WTC11 (cell line): Measurements from ENCODE around the gene TRAPPC14.
A peak's percentile ranks its signal among the peaks of the same experiment; 100 is the strongest.

ENCODE experiments used
- ATF2 ChIP-seq: sonication (generic); formaldehyde crosslinking; IDR thresholded peaks from 2 replicates; pipeline ENCODE4 v1.8.1; 2022; ENCODE audit warnings: low read depth, missing genetic modification reagents, borderline replicate concordance
- CTCF ChIP-seq: fragments of 200-600 bp; IDR thresholded peaks from 2 replicates; pipeline ENCODE4 v1.8.0; 2022; ENCODE audit warnings: antibody characterized with exemption
- ELF4 ChIP-seq: sonication (generic); formaldehyde crosslinking; IDR thresholded peaks from 2 replicates; pipeline ENCODE4 v1.8.1; 2022; ENCODE audit warnings: low read depth, mild to moderate bottlenecking, moderate library complexity, missing genetic modification reagents
- ETV6 ChIP-seq: sonication (generic); formaldehyde crosslinking; IDR thresholded peaks from 2 replicates; pipeline ENCODE4 v1.8.1; 2022; ENCODE audit warnings: mild to moderate bottlenecking, missing genetic modification reagents
- IRF2 ChIP-seq: sonication (generic); formaldehyde crosslinking; IDR thresholded peaks from 2 replicates; pipeline ENCODE4 v1.8.0; 2022; ENCODE audit warnings: low read depth, missing genetic modification reagents, borderline replicate concordance
- JUN ChIP-seq: sonication (generic); formaldehyde crosslinking; IDR thresholded peaks from 2 replicates; pipeline ENCODE4 v1.8.0; 2023; ENCODE audit warnings: mild to moderate bottlenecking, missing genetic modification reagents
- NR1H2 ChIP-seq: sonication (generic); formaldehyde crosslinking; IDR thresholded peaks from 2 replicates; pipeline ENCODE4 v1.9.0; 2021; ENCODE audit warnings: mild to moderate bottlenecking, moderate library complexity, missing genetic modification reagents
- TEAD1 ChIP-seq: sonication (generic); formaldehyde crosslinking; IDR thresholded peaks from 2 replicates; pipeline ENCODE4 v1.8.0; 2022; ENCODE audit warnings: mild to moderate bottlenecking, missing genetic modification reagents
- USF1 ChIP-seq: sonication (generic); formaldehyde crosslinking; IDR thresholded peaks from 2 replicates; pipeline ENCODE4 v1.8.0; 2022; ENCODE audit warnings: mild to moderate bottlenecking, missing genetic modification reagents
- USF2 ChIP-seq: sonication (generic); formaldehyde crosslinking; IDR thresholded peaks from 2 replicates; pipeline ENCODE4 v1.8.1; 2023; ENCODE audit warnings: mild to moderate bottlenecking, missing genetic modification reagents, moderate library complexity
- ZNF263 ChIP-seq: sonication (generic); formaldehyde crosslinking; IDR thresholded peaks from 2 replicates; pipeline ENCODE4 v1.8.1; 2022; ENCODE audit warnings: low read depth, mild to moderate bottlenecking, moderate library complexity, missing genetic modification reagents
- ZNF423 ChIP-seq: fragments of 250-450 bp; sonication (Bioruptor Pico); IDR thresholded peaks from 2 replicates; pipeline ENCODE4 v2.1.2; 2022; ENCODE audit warnings: mild to moderate bottlenecking, moderate library complexity

- 0 out of 2 replicates have a peak, but pooled peaks have one; percentile 39 for TF ChIP-seq NR1H2
- peak; percentile 89 for TF ChIP-seq JUN
- TF ChIP-seq CTCF = no peak
- TF ChIP-seq IRF2 (CRISPR knock-in tag) = 0 out of 2 replicates have a peak, but pooled peaks have one; percentile 83
- TF ChIP-seq ATF2 (CRISPR knock-in tag) = peak; percentile 88
- TF ChIP-seq USF1 (CRISPR knock-in tag) = peak; percentile 86
- peak; percentile 96 for TF ChIP-seq TEAD1 (CRISPR knock-in tag)
- peak; percentile 97 for TF ChIP-seq ETV6 (CRISPR knock-in tag)
- TF ChIP-seq ELF4 (CRISPR knock-in tag) = peak; percentile 79; the same call in 1 of the 2 replicates
- TF ChIP-seq ZNF423 (CRISPR knock-in tag) = no peak
- TF ChIP-seq ZNF263 (CRISPR knock-in tag) = peak; percentile 75
- peak; percentile 83 for TF ChIP-seq USF2
Measured at GRCh38 chr7:100177045-100178001, 18.8 kb upstream of the TRAPPC14 start, which contains the start of the genes GPC2 and STAG3.
